Embryonic facial prominence (tissue), 1 donor: Measurements from ENCODE around the gene PGAP6.
A peak's percentile ranks its signal among the peaks of the same experiment; 100 is the strongest.
"Not testable (repeated sequence)": the region's sequence is repeated elsewhere in the genome, so short reads cannot be mapped to it uniquely, and the experiment has no call there.

Experiments used
- DNase-seq: peaks from one replicate; pipeline ENCODE4 v3.0.0-alpha.2; 2016; ENCODE audit errors: extremely low spot score

The PGAP6 gene

GRCh38 chr16:379183-379960 is 2.4 kb downstream of the PGAP6 start:
- DNase-seq, result no peak

- no peak for DNase-seq
These were observed 3.0 kb downstream of the PGAP6 start for GRCh38 chr16:378821-379182.

- DNase-seq, result not testable (repeated sequence)
These were observed 3.5 kb downstream of the PGAP6 start for GRCh38 chr16:378113-378820.

- DNase-seq, result no peak
These were observed 4.3 kb downstream of the PGAP6 start for GRCh38 chr16:377419-377951.

- DNase-seq, result no peak
These were observed 4.9 kb downstream of the PGAP6 start for GRCh38 chr16:376817-377418.

GRCh38 chr16:375927-376816 is 5.6 kb downstream of the PGAP6 start:
- no peak for DNase-seq

GRCh38 chr16:375212-375611 is 6.6 kb downstream of the PGAP6 start:
- no peak for DNase-seq

- no peak for DNase-seq
These were observed 7.2 kb downstream of the PGAP6 start for GRCh38 chr16:374616-374926.

- DNase-seq, result no peak
These were observed 7.7 kb downstream of the PGAP6 start for GRCh38 chr16:373848-374615.

GRCh38 chr16:373020-373598 is 8.7 kb downstream of the PGAP6 start:
- no peak for DNase-seq

GRCh38 chr16:372302-372983 is 9.3 kb downstream of the PGAP6 start:
- no peak for DNase-seq

- DNase-seq, result no peak
These were observed 10.1 kb downstream of the PGAP6 start for GRCh38 chr16:371515-372301.

- no peak for DNase-seq
These were observed 10.7 kb downstream of the PGAP6 start for GRCh38 chr16:370979-371514.

- peak; percentile 94 for DNase-seq
These were observed 11.3 kb downstream of the PGAP6 start, which contains the start of gene MRPL28 for GRCh38 chr16:370443-370842. TSS of gene MRPL28 (minus strand) at chr16:370538. CDS start at chr16:370218, 320 bp downstream.

- no peak for DNase-seq
These were observed 11.8 kb downstream of the PGAP6 start for GRCh38 chr16:369866-370436.

- no peak for DNase-seq
These were observed 12.4 kb downstream of the PGAP6 start for GRCh38 chr16:369275-369865.

GRCh38 chr16:368388-369158 is 13.2 kb downstream of the PGAP6 start:
- no peak for DNase-seq
